Suppressor macrophage treated with lipopolysaccharide for 4 hours (primary cell): ENCODE results near the gene G3BP1.
"Not testable (repeated sequence)": the region's sequence is repeated elsewhere in the genome, so short reads cannot be mapped to it uniquely, and the experiment has no call there.

Experiments
- DNase-seq: peaks from one replicate; pipeline ENCODE4 v3.0.0-alpha.2; 2020

G3BP1 gene

DNA sequence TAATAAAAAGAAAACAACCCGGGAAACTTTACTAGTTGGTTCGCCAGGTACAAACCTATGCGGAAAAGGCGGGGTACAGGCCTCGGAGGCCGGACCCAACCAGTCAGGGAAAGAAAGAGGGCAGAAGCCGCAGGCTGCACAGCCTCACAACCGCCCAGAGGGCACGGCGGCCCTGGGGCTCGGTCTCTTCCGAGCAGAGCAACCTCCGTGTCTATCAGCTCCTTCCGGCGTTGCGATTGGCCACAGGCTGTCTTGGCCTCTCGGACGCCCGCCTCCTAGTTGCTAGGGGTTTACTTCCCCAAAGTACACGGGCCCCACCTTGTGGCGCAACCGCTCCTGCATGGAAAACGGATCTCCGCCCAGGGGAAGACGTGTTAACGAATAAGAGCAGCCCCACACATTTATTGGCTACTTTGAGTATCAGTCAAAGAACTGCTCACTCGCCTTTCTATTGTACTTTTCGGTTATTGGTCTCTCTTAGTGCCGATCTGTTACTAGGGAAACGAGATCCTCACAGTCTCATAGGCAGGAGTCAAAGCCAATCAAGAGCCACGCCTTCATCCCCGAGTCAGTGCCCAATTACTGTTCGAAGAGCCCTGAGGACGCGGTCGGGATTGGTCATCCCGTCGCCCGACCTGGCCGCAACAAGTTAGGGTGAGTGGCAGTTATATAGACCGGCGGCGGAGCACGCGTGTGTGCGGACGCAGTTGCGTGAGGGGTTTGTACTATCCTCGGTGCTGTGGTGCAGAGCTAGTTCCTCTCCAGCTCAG lies at the start of gene G3BP1:
TSS of gene G3BP1 (plus strand) at position 696 of the 770 bp plus-strand sequence. CDS start 14,667 bp downstream, outside the sequence.
- peak; percentile 100 for DNase-seq

DNA sequence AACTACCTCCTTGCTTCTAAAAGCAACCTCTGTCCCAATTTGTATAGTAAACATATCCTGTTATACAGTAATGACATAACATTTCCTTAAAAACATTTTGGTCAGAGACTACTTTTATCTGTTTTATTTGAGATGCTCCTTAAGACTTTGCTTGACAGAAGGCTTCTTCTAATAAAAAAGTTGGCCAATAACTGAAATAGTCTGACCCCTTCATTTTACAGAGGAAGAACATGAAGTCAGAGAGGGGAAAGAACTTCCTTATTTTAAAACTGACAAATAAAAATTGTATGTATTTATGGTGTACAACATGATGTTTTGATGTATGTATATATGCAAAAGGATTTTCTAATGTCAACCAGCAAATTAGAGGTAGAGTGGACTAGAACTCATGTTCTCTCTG lies 49.2 kb upstream of the G3BP1 start:
- peak; percentile 19 for DNase-seq

DNA sequence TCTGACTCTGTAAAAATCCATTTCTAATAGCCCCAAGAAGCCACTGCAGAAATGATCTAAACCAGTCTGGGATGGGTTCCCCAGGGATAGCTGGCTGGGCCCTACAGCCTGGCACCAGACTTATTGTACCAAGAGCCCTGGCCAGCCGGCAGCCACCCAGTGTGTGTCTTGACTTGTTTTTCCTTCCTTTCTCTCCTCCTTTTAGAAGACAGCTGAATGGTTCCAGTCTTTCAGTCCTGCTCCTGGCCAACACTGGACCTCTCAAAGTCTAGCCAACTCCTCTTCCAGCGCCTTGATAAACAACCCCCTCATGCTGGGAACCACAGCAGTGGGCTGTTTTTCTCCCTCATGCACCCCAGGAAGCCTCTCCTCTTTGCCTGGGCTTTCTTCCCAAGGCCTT lies 47.4 kb upstream of the G3BP1 start:
- no peak for DNase-seq

DNA sequence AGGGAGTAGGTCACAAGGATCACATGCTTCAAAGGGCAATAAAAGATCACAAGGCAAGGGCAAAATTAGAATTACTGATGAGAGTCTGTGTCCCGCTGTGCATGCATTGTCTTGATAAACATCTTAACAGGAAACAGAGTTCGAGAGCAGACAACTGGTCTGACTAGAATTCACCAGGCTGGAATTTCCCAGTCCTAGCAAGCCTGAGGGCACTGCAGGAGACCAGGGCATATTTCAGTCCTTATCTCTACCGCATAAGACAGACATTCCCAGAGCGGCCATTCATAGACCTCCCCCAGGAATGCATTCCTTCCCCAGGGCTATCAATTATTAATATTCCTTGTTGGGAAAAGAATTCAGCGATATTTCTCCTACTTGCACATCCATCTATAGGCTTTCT lies 42.2 kb upstream of the G3BP1 start:
- DNase-seq: not testable (repeated sequence)

DNA sequence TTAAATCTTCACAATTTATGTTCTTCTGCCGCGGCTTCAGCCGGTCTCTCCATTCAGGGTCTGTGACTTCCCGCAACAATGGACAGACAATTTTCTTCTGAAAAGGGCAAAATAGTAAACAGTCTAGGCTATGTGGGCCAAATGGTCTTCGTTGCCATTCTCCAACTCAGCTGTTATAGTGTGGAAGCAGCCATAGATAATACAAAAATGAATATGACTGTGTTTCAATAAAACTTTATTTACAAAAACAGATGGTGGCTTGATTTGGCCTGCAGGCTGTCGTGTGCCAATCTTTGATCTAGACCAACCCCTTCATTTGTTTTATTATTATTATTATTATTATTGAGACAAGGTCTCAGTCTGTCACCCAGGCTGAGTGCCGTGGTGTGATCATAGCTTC lies 41.4 kb upstream of the G3BP1 start:
- DNase-seq: no peak

DNA sequence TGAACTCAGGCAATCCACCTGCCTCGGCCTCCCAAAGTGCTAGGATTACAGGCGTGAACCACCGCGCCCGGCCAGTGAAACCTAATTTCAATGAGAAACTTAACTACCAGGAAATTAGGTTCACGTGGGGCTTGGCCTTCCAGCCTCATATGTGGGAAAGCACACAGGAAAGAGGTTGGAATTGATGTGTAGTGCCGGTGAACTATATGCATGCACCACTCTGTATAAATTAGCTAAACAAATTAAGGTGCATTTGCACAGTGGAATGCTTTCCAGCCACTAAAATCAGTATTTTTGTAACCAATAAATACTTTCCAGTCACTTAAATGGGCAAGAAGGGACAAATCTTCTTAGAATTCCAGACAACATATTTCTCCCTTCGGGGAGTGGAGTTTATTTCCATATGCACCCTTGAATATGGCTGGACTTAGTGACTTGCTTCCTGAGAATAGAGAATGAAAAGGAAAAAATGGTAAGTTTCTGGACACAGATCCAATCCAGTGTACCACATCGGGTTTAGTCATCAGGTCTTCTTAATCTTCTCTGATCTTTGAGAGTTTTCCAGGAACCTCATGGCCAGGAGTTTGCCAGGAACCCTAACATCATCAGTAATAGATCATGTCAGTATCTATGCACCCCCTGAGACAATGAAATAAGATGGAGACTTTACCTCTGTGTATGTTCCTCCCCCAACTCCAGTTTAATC lies 38.2 kb upstream of the G3BP1 start:
- no peak for DNase-seq

DNA sequence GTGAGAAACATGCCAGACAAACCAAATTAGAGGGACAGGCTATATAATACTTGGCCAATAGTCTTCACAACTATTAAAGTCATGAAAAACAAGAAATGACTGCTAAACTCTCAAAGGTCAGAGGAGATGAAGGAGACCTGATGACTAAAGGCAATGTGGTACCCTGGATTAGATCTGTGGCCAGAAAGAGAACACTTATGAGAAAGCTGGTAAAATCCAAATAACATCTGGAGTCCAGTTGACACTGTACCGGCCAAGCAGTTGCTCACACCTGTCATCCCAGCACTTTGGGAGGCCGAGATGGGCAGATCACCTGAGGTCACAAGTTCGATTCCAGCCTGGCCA lies 37.7 kb upstream of the G3BP1 start:
- no peak for DNase-seq

DNA sequence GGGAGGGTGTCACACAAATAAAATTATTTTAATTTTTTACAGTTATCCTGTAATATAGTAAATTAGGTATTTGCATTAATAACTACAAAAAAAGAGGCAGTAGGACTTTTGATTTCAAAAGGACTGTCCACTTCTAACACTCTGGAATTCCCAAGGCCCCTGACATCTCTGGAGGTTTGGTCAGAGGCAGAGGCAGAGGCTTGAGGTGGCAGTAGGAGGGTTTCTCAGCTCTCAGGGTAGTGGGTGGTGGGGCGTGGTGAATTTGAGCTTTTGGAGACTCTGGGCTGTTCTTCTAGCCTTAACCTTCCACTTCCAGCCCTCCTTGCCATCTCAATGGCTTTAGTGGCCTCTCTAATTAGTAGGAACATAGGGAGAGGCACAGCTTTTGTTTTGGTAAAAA lies 36.1 kb upstream of the G3BP1 start:
- DNase-seq: no peak

DNA sequence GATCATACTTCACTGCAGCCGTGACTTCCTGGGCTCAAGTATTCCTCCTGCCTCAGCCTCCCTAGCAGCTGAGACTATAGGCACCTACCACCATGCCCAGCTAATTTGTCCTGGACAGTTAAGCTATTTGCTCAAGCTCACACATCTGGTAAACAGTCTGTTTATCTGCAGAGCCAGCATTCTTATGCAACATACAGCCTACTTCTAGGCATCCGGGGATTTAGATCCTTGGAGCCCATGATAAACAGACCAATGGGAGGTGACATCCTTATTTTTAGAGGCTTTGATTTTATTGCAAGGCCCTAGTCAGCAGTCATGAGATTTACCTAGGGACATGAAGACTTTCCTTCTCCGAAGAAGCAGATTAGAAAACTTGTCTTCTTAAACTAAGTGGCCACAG lies 34.3 kb upstream of the G3BP1 start:
- no peak for DNase-seq

DNA sequence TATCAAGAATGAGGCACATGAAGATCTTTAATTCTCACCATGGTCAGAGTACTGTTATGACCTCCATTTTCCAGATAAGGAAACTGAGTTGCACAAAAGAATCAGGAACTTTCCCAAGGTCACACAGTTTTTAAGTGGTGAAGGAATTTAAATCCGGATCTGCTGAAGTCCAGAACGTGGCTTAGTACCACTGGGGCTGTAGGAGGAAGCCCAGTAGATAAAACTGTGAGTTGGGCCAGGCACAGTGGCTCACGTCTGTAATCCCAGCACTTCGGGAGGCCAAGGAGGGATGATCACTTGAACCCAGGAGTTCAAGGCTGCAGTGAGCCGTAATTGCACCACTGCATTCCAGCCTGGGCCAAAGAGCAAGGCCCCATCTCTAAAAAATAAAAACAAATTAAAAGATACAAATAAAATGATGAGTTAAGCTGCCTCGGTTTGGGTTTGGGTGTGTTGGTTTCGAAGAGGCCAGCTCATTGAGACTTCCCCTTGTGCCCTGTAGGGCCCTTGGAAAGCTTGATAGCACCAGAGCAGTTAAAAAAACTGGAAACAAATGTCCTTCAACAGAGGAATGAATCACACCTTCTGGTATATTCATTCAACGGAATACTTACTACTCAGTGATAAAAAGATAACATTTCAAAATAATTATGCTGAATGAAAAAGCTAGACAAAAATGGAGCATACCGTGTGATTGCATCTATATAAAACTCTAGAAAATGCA lies 33.5 kb upstream of the G3BP1 start:
- DNase-seq: no peak

DNA sequence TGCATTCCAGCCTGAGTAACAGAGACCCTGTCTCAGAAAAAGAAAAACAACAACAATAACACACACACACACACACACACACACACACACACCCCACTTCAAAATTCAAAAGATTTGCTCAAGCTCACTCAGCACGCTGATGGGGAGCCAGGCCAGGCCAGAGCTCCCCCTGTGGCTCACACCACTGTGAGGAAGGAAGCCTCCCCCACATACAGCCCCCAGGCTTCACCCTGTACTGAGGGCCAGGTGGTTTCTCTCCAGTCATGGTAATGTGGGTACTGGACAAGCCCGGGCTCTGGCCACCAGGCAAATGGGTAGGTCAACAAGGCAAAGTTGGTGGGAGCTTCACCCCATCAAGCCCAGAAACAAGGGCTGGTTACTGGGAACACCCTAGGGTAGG lies 32.4 kb upstream of the G3BP1 start:
- DNase-seq: no peak

DNA sequence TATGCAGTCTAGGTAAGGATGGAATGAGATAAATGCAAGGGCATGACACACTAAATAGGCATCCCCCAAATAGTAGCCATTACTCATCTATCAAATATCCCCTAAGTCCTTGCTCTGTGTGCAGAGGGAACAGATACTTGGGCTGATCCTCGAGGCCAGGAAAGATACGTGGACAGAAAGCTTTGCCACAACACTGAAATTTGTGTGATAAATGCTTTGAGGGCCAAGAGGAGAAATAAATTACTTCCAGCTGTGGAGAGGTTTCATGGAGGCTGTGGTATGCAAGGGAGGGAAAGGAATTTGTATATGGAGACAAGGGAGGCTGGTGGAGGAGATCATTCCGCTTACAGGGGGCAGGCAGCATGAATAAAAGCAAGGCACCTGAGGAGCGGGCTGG lies 31.8 kb upstream of the G3BP1 start:
- DNase-seq: no peak

DNA sequence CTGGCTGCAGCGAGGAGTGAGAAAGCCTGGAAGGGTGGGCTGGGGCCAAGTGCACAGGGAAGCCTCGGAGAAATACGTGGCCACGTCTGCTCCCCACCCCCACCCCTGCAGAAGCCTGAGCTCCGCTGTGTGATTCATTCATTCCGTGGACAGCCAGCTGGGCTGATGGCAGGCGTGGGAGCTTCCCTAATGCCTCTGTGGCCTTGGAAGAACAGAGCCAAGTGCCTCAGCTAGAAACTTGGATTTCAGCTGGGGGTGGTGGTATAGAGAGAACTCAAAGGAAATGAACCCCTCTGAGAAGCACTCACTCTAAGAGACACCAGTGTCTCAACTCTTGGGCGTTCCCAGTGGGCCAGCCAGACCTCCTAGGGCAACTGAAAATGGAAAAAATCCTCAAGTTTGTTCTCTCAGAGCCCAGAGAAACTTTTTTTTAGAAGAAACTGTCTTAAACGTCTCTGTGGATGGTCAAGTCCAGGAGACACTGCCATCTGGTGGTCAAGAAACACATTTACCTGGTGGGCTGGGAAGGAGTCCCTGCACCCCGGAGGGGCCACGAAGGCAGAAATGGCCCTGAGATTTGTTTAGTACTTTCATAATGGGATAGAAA lies 31.3 kb upstream of the G3BP1 start:
- DNase-seq: peak; percentile 76

DNA sequence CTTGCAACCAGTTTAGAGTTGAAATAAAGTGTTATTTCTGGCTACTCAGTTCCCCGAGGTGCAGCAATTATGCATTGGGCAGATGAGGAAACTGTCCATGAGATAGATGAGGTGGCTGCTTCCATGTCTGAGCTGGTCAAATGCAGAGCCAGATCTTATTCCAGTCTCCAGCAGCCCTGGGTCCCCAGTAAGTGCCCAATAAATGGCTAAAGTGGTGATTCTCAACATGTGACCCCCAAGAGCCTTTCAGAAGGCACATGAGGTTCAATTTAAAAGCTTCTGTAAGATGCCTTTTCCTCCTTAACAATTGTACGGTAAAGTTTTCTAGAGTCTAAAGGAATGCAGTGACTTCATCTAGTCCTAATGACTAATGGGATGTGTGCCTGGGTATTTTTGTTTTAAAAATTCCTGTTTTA lies 30.8 kb upstream of the G3BP1 start:
- no peak for DNase-seq

DNA sequence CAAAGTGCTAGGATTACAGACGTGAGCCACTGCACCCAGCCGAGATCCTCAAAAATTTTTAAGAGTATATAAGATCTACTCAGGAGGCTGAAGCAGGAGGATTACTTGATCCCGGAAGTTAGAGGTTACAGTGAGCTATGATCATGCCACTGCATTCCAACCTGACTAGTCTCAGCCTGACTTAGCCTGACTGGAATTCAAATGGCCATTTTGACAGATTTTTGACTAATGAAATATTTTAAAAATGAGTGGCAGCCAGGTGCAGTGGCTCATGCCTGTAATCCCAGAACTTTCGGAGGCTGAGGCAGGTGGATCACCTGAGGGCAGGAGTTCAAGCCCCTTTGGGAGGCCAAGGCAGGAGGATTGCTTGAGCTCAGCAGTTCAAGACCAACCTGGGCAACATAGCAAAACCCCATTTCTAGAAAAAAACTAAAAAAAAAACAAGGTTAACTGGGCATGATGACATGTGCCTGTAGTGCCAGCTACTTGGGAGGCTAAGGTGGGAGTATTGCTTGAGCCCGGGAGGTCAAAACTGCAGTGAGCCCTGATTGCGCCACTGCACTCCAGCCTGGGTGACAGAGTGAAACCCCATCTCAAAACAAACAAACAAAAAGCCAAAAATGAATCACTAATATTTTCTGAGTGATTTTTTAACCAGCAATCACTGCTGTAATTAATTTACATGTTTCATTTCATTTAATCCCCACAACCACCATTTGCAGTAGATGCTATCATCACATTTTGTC lies 29.9 kb upstream of the G3BP1 start:
- no peak for DNase-seq

DNA sequence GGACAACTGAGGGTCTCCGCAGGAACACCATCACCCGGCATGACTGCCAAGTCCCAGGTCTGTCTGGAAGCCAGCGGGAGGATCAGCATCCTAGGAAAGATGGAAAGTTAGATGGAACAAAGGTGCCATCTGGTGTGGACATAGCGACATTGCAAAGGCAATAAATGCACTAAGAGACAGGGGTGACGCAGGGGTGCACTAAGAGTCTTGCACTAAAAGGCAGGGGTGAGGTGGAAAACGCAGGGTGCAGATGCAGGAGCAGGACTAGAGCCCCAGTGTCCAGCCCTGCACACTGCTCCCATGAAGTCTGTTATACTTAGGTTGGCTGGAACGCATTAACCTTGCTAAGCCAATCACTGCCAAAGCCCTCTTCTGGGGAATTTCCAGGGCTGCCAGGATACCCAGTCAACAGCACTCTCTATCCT lies 28.9 kb upstream of the G3BP1 start:
- DNase-seq: no peak

DNA sequence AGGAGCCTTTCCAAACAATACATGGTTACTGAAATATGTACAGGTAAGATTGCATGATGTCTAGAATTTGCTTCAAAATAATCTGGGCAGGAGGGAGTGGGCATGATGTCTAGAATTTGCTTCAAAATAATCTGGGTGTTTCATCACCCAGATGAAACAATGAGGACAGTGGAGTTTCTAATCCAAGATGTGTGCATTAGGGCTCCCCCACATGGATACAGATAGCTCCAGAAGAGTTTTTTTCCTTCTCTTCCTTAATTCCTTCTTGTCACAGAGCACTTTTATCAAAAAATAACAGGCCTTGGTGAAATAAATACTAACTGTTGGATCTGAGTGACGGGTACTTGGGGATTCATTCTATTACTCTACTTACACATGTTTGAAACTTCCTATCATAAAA lies 28.2 kb upstream of the G3BP1 start:
- DNase-seq: no peak

DNA sequence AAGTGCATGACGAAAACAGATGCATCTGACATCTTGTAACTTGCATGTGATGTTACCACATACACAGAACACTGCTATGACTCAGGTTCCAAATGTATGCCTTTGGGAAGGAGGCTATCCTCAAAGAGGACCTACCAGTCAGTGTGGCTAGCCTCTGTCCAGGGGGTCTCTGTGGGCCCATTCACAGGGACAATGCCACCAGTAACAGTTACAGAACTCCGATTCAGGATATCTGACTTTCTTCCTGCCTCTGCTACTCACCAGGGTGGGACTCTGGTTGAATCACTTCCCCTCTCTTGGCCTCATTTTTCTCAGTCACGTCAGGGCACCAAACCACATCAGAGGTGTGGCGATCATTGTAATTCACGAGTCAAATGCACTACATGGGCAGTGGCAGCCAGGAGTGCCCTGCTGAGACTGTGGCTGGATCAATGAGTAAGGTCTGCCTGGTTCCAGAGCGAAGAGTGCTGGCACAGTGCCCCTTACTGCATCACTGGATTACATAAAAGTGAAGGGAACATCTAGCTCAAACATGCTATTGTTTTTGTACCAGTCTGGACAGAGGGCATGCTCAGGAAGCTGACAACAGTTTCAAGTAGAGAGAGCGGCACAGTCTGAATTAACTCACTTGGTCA lies 26.6 kb upstream of the G3BP1 start:
- DNase-seq: peak; percentile 84

DNA sequence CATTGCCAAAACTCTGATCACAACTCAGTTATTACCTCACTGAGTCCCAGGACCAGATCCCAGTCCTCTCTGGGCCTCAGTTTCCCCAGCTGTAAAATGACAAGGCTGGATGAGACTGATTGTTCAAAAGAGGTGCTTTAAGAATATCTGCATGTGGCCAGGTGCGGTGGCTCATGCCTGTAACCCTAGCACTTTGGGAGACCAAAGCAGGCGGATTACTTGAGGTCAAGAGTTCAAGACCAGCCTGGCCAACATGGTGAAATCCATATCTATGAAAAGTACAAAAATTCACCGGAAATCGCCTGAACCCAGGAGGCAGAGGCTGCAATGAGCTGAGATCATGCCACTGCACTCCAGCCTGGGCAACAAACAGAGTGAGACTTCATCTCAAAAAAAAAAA lies 21.6 kb upstream of the G3BP1 start:
- no peak for DNase-seq

DNA sequence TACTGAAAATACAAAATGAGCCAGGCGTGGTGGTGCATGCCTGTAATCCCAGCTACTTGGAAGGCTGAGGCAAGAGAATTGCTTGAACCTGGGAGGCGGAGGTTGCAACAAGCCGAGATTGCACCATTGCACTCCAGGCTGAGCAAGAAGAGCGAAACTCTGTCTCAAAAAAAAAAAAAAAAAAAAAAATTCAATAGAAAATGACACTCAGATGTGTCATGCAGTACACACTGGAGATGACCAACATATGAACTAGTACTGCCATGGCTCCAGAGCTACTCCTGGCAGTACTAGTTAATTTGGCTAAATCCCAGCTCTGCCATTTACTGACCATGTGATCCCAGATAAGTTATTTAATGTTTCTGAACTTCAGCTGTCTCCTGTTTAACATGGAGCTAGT lies 20.7 kb upstream of the G3BP1 start:
- DNase-seq: peak; percentile 81

DNA sequence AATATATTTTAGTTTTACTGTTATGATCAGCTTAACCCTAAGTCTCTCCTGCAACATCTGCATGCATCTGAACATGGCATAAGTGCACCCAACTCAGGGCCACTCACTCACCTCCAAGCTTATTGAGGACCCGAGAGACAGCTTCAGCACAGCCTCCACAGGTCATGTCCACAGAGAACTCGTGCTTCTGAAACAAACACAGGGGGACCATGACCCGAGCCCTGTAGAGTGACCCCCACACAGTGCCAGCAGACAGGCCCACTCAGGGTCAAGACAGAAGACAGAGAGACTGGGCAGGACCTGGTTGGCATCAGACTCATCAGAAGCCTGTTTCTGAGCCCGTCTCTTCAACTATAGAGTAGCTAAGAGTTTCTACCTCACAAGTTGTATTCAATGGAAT lies 20.2 kb upstream of the G3BP1 start:
- no peak for DNase-seq

DNA sequence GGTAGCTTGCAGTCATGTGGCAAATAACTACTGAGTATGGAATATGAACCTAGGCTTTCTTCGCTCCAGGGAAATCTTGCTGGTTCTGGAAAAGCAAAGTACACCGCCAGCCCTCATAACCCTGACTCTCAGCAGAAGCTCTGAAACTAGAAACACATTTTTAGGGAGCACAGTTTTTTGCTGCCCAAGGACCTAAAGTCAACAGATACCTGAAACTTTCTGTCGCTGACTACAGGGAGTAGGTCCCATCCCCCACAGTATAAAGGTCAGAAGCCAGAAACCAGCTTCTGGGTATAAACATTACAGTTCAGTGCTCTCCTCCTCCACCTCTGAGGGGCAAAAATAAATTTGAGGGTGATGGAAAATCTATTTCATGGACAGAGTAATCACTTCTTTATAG lies 16.4 kb upstream of the G3BP1 start:
- DNase-seq: no peak
